Skin epidermis (tissue), 12 donors: ENCODE data around the gene FBH1.
"Not testable (repeated sequence)": the region's sequence is repeated elsewhere in the genome, so short reads cannot be mapped to it uniquely, and the experiment has no call there.

Experiments used
- H3K27ac ChIP-seq, 21 experiments: fragments of 200-600 bp; sonication (generic) in 11 of 21; one replicate each; pipeline ENCODE4 v1.5.0; 2020; ENCODE audit warnings: mild to moderate bottlenecking in 3 of 21, inconsistent platforms in 2 of 21, moderate library complexity in 2 of 21
- H3K4me3 ChIP-seq, 7 experiments: fragments of 200-600 bp; sonication (generic) in 2 of 7; one replicate each; pipeline ENCODE4 v1.5.0; 2020; ENCODE audit warnings: inconsistent platforms in 2 of 7, mild to moderate bottlenecking in 2 of 7, moderate library complexity in 1 of 7

FBH1 gene

DNA sequence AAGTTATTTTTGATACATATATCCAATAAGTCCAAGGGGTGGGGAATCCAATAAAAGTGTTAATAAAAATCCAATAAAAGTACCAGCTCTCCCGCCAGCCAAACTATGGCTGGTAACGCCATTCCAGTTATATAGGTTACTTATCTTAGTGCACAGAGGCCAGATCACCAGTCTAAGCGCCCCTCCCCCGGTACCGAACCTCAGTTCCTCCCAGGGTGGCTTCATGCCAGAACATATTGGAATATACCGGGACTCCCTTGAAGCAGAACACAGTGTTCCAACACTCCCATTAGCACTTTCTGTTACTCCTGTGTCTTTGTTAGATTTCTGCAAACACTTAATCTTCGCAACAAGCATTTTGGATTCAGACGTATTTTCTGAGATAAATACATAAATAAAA is 7.5 kb downstream of the FBH1 start:
- no peak overlapping the region for H3K27ac ChIP-seq
- H3K4me3 ChIP-seq = no peak overlapping the region

DNA sequence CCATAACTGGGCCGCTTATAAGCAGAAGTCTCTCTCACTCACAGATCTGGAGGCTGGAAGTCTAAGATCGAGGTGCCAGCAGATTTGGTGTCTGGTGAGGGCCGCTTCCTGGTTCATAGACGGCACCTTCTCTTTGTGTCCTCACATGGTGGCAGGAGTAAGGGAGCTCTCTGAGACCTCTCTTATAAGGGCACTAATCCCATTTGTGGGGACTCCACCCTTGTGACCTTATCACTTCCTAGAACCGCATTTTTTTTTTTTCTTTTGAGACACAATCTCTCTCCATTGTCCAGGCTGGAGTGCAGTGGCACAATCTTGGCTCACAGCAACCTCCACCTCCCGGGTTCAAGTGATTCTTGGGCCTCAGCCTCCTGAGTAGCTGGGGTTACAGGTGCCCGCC is 8.1 kb downstream of the FBH1 start:
- Histone ChIP-seq H3K27ac (no peak overlapping the region), H3K4me3 (no peak overlapping the region)

DNA sequence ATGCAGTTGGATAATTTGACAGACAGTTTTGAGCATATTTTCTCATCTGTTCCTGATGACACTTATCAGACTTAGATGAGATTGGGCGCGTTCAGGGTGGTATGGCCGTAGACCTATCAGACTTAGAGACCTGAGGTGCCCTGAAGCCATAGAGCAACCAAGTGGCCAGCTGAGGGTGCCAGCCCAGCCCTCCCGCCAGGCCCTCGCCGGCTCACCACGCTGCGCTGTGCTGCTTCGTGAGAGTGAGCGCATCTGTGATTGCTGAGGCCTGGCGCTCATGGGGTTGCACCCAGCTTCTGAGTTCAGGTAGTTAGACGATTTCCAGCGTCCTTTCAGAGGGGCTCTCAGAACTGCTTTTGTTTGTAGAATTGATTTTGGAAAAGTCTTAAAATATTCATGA is 10.2 kb downstream of the FBH1 start:
- Histone ChIP-seq H3K27ac (no peak overlapping the region), H3K4me3 (no peak overlapping the region)

DNA sequence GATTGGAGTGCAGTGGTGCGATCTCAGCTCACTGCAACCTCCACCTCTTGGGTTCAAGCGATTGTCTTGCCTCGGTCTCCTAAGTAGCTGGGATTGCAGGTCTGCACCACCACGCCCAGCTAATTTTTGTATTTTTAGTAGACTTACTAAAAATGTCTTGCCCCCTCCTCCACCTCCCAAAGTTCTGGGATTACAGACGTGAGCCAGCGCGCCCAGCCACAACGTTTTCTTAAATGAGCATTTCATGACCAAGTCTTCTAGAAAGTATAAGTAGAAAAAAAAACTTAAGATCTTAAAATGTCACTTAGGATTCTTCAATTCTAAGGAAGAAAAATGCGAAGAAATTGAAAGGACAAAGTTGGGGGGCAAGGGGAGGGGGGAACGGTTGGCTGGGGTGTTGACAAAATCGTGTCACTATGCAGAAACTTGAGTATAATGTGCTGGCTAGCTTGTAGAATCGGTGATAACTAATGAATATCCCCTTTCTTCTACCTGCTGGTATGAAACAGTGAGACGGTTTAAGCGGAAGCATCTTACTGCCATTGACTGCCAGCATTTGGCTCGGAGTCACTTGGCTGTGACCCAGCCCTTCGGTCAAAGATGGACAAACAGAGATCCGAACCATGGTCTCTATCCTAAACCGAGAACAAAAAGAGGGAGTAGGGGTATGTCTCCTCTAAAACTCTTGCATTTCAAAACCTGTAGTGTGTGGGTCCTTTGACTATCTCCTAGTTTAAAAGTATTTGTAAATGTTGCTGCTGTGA is 12.7 kb downstream of the FBH1 start:
- H3K4me3 ChIP-seq = no peak overlapping the region

DNA sequence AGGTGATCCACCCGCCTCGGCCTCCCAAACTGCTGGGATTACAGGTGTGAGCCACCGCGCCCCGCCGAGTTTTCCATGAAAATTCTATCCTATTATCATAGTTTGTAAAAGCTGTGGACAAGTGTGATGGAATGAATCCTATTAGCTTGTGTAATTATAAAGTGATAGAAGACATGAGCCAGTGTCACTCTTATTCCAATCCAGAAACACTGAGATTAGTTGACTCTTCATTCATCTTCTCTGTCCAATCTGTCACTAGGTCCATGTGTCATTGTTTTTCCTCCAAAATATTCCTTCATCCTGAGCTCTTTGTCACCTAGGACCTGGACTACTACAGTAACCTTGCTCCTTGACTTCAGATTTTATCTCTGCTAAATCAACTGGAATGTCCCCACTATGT is 13.5 kb downstream of the FBH1 start:
- Histone ChIP-seq H3K27ac (no peak overlapping the region), H3K4me3 (no peak overlapping the region)

More for the DNA sequence above, 12.7 kb downstream of the FBH1 start:
- no peak overlapping the region for H3K27ac ChIP-seq

DNA sequence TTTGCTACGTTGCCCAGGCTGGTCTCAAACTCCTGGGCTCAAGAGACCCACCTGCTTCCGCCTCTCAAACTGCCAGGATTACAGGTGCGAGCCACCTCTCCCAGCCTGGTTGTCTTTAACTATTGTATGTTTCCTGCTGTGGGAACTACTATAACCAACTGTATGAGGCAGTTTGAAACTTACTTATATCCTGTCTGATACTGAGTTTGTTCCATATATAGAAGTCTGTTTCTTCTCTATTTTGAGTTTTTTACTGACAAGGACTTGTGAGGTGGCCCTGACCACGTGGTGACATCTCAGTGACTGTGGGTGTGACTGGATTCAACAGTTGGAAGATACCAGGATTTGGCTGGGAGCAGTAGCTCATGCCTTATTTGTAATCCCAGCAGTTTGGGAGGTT is 14.2 kb downstream of the FBH1 start:
- no peak overlapping the region for H3K27ac ChIP-seq
- H3K4me3 ChIP-seq = no peak overlapping the region

DNA sequence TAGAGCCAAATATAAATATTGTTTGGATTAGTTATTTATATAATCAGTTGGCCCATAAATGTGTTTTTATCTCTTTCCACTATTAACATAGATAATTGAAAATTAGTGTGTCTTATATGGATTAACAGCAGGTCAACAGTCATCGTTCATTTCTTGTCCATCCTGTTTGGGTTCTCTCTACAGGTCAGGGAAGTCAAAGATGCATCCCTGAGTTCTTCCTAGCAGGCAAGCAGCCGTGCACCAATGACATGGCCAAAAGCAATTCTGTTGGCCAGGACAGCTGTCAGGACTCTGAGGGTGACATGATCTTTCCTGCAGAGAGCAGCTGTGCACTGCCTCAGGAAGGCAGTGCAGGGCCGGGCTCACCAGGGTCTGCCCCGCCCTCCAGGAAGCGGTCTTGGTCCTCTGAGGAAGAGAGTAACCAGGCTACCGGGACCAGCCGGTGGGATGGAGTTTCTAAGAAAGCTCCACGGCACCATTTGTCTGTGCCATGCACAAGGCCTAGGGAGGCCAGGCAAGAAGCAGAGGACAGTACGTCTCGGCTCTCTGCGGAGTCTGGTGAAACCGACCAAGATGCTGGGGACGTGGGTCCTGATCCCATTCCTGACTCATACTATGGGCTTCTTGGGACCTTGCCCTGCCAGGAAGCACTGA is 15.9 kb downstream of the FBH1 start:
- peak overlapping the region in 1 of 21 experiments; percentile 28 for H3K27ac ChIP-seq

DNA sequence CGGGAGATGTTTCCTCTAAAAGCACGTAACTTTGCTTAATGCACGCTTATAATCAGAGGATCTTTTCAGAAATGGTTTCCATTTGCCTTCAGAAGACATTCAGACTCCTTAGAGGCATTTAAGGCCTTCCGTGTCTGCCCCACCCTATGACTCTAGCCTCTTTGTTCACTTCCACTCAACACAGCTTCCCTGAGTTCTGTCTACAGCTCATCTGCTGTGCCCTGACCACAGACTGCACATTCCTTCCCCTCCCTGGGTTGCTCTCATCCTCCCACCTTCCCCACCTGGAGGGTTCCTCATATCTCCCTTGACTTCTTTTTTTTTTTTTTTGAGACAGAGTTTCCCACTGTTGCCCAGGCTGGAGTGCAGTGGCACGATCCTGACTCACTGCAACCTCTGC is 16.6 kb downstream of the FBH1 start:
- peak overlapping the region in 1 of 21 experiments; percentile 28 for H3K27ac ChIP-seq
- no peak overlapping the region for H3K4me3 ChIP-seq

More for the DNA sequence above, 15.9 kb downstream of the FBH1 start:
- H3K4me3 ChIP-seq = no peak overlapping the region

DNA sequence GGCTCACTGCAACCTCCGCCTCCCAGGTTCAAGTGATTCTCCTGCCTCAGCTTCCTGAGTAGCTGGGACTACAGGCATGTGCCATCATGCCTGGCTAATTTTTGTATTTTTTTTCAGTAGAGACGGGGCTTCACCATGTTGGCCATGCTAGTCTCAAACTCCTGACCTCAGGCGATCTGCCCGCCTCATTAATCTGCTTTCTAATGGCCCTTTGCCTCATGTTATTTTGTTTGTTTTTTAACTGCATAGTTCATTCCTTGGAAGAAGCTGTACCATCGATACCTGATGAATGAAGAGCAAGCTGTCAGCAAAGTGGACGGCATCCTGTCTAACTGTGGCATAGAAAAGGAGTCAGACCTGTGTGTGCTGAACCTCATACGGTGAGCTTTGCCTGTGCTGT is 18.6 kb downstream of the FBH1 start:
- H3K4me3 ChIP-seq = not testable (repeated sequence)

DNA sequence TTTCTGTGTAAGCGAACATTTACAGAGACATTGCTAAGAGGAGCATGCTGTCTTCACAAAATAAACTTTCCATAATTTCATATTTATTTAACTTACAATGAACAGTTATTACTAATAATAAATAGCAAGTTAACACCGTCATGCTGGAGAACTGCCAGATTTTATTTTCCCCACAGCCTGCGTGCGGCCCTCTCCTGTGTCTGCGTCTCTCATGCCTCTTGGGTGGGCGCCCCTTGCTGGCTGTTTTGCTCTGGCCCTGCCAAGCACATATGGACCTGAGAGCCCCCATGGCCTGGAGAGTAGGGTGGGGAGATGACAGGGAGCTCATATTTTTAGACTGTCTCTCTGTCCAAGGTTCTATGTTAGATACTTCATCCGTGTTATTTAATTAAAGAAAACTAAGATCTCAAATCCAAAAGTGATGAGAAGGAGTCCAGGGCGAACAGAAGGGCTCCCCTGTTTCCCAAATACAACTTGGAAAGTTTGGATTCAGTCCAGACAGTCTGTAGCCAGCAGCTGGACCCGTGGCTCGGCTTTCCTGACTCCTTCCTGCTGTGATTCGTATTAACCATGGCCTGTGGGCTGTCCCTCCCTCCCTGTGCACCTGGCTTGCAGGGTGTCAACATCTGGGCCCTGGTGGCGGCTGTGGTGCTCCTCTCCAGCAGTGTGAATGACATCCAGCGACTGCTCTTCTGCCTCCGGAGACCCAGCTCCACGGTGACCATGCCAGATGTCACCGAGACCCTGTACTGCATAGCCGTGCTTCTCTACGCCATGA is 20.5 kb downstream of the FBH1 start:
- Histone ChIP-seq H3K4me3 (no peak overlapping the region), H3K27ac (peak overlapping the region in 1 of 21 experiments; percentile 23)

More for the DNA sequence above, 18.6 kb downstream of the FBH1 start:
- not testable (repeated sequence) for H3K27ac ChIP-seq

DNA sequence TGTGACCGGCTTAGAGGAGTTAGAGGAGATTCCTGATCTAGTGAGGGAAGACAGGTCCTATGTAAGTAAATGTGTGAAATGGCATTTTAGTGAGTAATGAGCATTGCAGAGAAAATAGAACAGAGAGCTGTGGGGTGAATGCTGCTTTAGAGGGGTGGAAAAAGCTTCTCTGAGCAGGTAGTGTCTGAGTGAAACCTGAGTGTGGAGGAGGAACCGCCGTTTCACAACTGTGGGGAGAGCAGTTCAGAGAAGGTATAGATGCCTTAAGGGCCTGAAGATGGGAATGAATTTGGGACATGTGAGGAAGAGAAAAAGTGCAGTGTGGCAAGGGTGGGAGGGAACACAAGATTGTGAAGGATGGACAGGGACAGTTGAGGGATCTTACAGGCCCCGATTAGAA is 21.6 kb downstream of the FBH1 start:
- no peak overlapping the region for H3K27ac ChIP-seq

DNA sequence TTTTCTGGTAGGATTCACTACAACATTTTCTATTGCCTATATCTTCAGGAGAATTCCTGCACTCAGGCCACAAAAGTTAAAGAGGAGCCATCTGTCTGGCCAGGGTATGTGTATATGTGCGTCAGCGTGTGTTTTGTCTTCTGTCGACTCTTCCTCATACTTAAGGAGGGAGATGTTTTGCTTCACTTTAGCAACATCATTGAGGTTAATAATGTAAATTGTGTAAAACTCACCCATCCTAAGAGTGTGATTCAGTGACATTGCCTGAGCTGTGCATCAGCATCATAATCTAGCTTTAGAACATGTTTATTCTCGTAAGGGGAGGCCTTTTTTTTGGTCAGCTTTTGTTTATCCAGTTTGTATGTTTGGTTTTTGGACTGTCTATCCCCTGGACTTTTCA is 23.7 kb downstream of the FBH1 start:
- H3K4me3 ChIP-seq = no peak overlapping the region
- H3K27ac ChIP-seq = no peak overlapping the region

More for the DNA sequence above, 21.6 kb downstream of the FBH1 start:
- H3K4me3 ChIP-seq = no peak overlapping the region

DNA sequence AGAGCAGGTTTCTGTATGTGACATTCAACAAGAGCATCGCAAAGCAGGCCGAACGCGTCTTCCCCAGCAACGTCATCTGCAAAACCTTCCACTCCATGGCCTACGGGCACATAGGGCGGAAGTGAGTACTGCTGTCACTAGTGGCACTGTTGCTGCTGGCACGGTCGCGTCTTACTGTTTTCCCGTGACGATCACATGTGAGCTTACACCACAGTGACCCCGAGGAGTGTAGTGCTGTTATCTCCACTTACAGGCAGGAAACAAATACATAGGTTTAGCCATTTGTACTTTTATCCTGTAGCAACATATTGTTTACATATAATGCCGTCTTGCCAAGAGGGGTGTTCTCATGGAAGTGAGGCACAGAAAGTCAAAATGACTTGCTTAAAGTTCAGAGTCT is 25.4 kb downstream of the FBH1 start:
- H3K4me3 ChIP-seq = no peak overlapping the region
- H3K27ac ChIP-seq = no peak overlapping the region

DNA sequence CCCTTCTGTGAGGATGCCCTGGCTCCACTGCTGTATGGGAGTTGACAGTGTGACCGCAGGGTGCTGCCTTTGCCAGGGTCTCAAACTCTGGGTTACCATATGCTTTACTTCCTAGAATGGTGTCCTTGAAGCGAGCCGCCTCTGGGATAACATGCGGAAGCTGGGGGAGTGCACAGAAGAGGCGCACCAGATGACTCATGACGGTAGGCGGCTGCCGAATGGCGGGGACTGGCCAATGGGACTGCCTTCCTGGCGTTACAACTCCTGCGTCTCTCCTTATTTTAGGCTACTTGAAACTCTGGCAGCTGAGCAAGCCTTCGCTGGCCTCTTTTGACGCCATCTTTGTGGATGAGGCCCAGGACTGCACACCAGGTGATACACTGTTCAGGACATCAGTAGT is 27.3 kb downstream of the FBH1 start:
- no peak overlapping the region for H3K27ac ChIP-seq
- no peak overlapping the region for H3K4me3 ChIP-seq

DNA sequence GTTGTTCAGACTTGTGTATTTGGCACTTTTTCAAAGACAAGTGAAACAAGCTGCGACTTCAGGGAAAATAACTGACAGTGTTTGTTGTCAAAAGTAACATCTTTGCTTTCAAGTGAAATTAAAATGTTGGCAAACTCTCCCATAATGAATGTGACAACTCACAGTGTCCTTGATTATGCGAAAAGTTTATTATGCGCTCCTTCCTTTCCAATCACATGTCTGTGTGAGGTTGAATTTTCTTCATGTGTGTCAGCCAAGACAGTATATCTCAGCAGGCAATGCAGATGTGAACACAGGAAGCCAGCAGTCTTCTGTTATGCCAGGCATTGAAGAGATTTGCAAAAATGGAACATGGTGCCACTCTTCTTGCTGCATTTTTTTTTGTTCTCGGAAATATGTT is 28.7 kb downstream of the FBH1 start:
- peak overlapping the region in 4 of 21 experiments; percentile 18 to 41 (median 35) for H3K27ac ChIP-seq
- no peak overlapping the region for H3K4me3 ChIP-seq

DNA sequence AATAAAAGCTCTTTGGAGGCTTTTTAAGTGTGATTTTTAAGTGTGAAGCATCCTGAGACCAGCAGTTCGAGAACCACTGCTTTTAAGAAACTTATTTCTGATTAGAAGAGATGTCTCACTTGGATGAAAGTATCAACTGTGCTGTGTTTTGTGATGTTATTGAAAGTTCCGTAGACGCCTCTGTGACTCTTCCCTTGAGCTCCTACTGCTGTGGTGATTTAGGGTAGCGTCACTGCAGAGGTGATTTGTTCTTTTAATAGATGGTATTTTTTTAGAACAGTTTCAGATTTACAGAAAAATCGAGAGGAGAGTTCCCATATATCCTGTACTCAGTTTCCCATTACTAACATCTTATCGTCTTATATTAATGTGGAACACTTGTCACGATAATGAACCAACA is 29.5 kb downstream of the FBH1 start:
- no peak overlapping the region for H3K4me3 ChIP-seq
- H3K27ac ChIP-seq = no peak overlapping the region

DNA sequence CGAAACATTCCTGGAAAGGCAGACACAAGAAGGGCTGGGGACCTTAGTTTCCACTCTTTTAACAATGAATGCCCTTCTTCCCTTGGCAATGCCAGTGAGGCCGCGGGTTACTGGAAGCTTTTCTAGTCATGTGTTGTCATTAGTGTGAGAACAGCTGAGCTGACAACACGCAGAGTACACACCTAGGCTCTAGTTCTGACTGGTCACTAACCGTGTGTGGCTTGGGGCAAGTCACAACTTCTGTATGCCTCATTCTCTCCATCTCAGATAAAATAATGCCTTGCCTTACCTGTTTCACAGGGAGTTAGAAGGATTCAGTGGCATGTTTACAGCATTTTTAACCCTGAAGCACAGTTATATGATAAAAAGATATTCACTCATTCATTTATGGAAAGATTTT is 31.7 kb downstream of the FBH1 start:
- H3K4me3 ChIP-seq = no peak overlapping the region
- H3K27ac ChIP-seq = no peak overlapping the region

DNA sequence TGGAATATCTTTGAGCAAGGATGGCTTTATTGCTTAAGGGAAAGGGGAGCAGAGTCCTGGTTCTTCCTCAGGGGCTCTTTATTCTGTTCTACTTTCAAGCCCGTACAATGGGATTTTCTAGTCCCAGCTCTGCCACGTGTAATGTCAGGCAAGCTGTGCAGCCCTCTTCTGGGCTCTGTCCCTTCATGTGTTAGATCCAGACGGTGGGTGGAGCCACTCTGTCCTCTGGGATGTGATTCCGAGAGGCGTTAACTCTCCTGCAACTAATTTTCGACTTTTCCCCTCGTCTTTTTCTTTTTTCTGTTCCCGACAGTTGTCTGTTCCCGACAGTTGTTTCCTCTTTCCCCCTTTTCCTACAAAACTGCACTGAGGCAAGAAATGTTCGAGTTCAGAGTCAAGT is 34.8 kb downstream of the FBH1 start:
- H3K27ac ChIP-seq = peak overlapping the region in 3 of 21 experiments; percentile 27 to 53 (median 48)
- no peak overlapping the region for H3K4me3 ChIP-seq

DNA sequence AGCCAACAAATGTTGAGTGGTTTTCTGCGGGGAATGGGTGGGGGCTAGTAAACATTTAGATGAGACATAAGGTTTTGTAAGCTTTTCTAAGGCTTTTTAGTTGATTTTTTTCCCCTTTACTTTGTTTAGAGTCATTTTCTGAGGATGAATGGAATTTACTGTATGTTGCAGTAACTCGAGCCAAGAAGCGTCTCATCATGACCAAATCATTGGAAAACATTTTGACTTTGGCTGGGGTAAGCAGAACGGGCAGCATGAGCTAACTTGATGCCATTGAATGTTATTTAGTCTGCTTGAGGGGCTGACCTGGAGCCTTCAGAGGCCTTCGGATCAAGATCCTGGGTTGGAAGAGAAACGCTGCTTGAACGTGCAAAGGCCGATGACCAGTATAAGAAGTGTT is 37.3 kb downstream of the FBH1 start:
- H3K27ac ChIP-seq = peak overlapping the region in 4 of 21 experiments; percentile 2 to 70 (median 37)
- H3K4me3 ChIP-seq = no peak overlapping the region

DNA sequence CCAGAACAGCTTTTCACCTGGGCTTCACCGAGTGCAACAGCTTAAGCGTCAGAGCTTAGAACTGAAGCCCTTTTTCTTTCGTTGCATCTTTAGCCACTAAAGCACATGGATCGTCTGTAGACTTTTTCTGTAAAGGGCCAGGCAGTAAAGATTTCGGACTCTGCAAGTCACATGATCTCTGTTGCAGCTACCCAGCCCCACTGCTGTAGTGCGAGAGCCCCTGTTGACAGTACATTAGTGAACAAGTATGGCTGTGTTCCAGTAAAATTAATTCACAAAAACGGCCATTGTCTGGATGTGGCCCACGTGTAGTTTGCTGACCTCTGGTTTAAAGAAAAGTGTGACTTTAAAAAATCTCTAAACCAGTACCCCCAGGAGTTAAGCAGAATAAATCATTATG is 39.4 kb downstream of the FBH1 start:
- Histone ChIP-seq H3K27ac (no peak overlapping the region), H3K4me3 (no peak overlapping the region)

DNA sequence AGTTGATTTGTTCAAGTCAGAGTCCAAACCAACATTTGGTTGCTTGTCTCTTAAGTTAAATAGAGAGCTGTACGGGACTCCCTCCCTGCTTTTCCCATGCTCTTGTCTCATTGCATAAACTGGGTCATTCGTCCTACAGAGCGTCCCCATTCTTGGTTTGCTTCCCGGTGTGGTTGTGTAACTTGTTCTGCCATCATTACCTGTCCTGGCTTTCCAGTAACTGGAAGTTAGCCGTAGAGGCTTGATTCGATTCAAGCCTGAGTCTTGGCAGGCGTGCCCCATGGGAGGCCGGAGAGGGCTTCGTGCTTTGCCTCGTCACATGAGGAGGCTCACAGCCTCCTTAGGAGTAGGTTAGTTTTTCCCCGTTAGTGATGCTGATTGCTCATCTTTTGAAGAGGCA is 40.2 kb downstream of the FBH1 start:
- H3K4me3 ChIP-seq = no peak overlapping the region
- H3K27ac ChIP-seq = no peak overlapping the region
